PC-9 (cell line): Measurements from ENCODE around the gene GPS1. TPM values are rescaled to one million over a fixed set of nuclear protein-coding genes. Genes with fewer than 3 reads are reported as not detected.

Experiments used
- BruUV-seq: library from RNA; stranded (reverse); fragments of 400-500 nt; replicated peaks from 2 replicates; lab custom pipeline; 2021; lab: Mats Ljungman, UMichigan
- CTCF ChIA-PET: fragments of 300-600 bp; sonication (Branson Sonifier 250); formaldehyde crosslinking; loops from one replicate; lab custom pipeline; 2022; ENCODE audit warnings: antibody characterized with exemption; lab: Charles Lee
- POLR2A ChIA-PET: fragments of 300-600 bp; sonication (Branson Sonifier 250); formaldehyde crosslinking; loops from one replicate; lab custom pipeline; 2022; ENCODE audit warnings: antibody characterized with exemption; ENCODE audit not compliant: unreplicated experiment; lab: Charles Lee
- DNase-seq, 2 experiments: peaks; one replicate each; pipeline versions ENCODE4 v3.0.0 to v3.0.0-alpha.2; 2015 to 2022; ENCODE audit warnings: mixed read lengths in 1 of 2
- H2AFZ ChIP-seq: fragments of 200-600 bp; sonication (generic); 2 replicates; pipeline ENCODE4 v1.8.1; 2017; ENCODE audit warnings: antibody characterized with exemption
- H3F3A ChIP-seq: fragments of 200-600 bp; sonication (generic); 2 replicates; pipeline ENCODE4 v1.8.1; 2017; ENCODE audit warnings: antibody characterized with exemption, mild to moderate bottlenecking, low read depth; ENCODE audit not compliant: insufficient read depth
- H3K27ac ChIP-seq: fragments of 200-600 bp; sonication (generic); 2 replicates; pipeline ENCODE4 v1.6.1; 2016; ENCODE audit warnings: mixed run types
- H3K27me3 ChIP-seq: fragments of 200-600 bp; sonication (generic); 2 replicates; pipeline ENCODE4 v1.6.1; 2016; ENCODE audit warnings: low read depth, mixed run types; ENCODE audit not compliant: insufficient read depth
- H3K36me3 ChIP-seq: fragments of 200-600 bp; sonication (generic); 2 replicates; pipeline ENCODE4 v1.6.1; 2016; ENCODE audit warnings: low read depth, mixed run types
- H3K4me1 ChIP-seq: fragments of 200-600 bp; sonication (generic); replicated peaks from 2 replicates; pipeline ENCODE4 v1.6.1; 2016; ENCODE audit warnings: mixed run types; ENCODE audit not compliant: insufficient read depth
- H3K4me2 ChIP-seq: fragments of 200-600 bp; sonication (generic); 2 replicates; pipeline ENCODE4 v1.6.1; 2017; ENCODE audit warnings: mixed run types
- H3K4me3 ChIP-seq: fragments of 200-600 bp; sonication (generic); 2 replicates; pipeline ENCODE4 v1.6.1; 2016; ENCODE audit warnings: mixed run types
- H3K79me2 ChIP-seq: fragments of 200-600 bp; sonication (generic); 2 replicates; pipeline ENCODE4 v1.6.1; 2017; ENCODE audit warnings: low read depth, mixed run types
- H3K9me2 ChIP-seq: fragments of 200-600 bp; sonication (generic); 2 replicates; pipeline ENCODE4 v1.8.1; 2017; ENCODE audit warnings: mild to moderate bottlenecking; ENCODE audit not compliant: insufficient read depth
- H3K9me3 ChIP-seq: fragments of 200-600 bp; sonication (generic); 2 replicates; pipeline ENCODE4 v1.8.1; 2016; ENCODE audit warnings: low read depth; ENCODE audit not compliant: insufficient read depth
- H4K20me1 ChIP-seq: fragments of 200-600 bp; sonication (generic); 2 replicates; pipeline ENCODE4 v1.8.1; 2017; ENCODE audit not compliant: insufficient read depth
- CTCF ChIP-seq: fragments of 200-600 bp; sonication (generic); conservative IDR thresholded peaks from 2 replicates; pipeline ENCODE4 v1.6.1; 2017; ENCODE audit warnings: mixed run types, antibody characterized with exemption, mild to moderate bottlenecking, moderate library complexity
- EZH2 ChIP-seq: fragments of 200-600 bp; sonication (generic); IDR thresholded peaks from 2 replicates; pipeline ENCODE4 v1.8.0; 2017; ENCODE audit warnings: antibody characterized with exemption, low read depth
- intact Hi-C: fragments of 100-400 bp; cut with micrococcal nuclease; formaldehyde crosslinking; loops from one replicate; pipeline ENCODE4 v1.10.0; 2022; ENCODE audit not compliant: unreplicated experiment
- total RNA-seq: library from RNA; stranded (reverse); gene quantifications from 2 replicates; pipeline ENCODE4 v1.2.3, GENCODE V29; 2021

GPS1 gene
- total RNA-seq, 1 experiment from 2014 or later, result 121 TPM

GRCh38 chr17:82097919-82098168 lies 46.1 kb downstream of the GPS1 start:
- ChIA-PET POLR2A (interaction anchor here (0.6 to 0.8 kb wide), 2 partner anchors 15 to 630 kb away, joined by 3 to 12 read pairs; no protein-coding TSS in a partner anchor), CTCF (interaction anchor here (1.5 kb wide), 1 partner anchor 60 kb away, joined by 3 read pairs; the partner anchor contains the start of gene DCXR)
- H3K27me3 ChIP-seq, result no peaks in the 10 kb centered on the region
- H4K20me1 ChIP-seq, result peaks cover 32% of the 10 kb centered on the region
- H3K4me1 ChIP-seq, result peaks cover 36% of the 10 kb centered on the region
- peak overlapping the region; percentile 39; the same call in 1 of the 2 replicates for H3K27ac ChIP-seq
- intact Hi-C loops, result loop anchor here (1.0 to 5.0 kb wide), 3 partner anchors 8 to 75 kb away; partner anchors contain the start of genes DCXR and LRRC45
- peaks cover 21% of the 10 kb centered on the region for H3F3A ChIP-seq
- peak overlapping the region; percentile 67; the same call in 1 of the 2 replicates for H3K4me3 ChIP-seq
- TF ChIP-seq CTCF, result no peak
- TF ChIP-seq EZH2, result no peak
- no peak overlapping the region for H2AFZ ChIP-seq
- BruUV-seq, result no TSS peak
- peaks cover 41% of the 10 kb centered on the region for H3K79me2 ChIP-seq
- DNase-seq, result no peak
- H3K36me3 ChIP-seq, result no peaks in the 10 kb centered on the region
- no peaks in the 10 kb centered on the region for H3K9me3 ChIP-seq
- no peaks in the 10 kb centered on the region for H3K9me2 ChIP-seq
- peak overlapping the region; percentile 91; the same call in 1 of the 2 replicates for H3K4me2 ChIP-seq

- POLR2A ChIA-PET, result interaction anchor here (0.6 to 0.8 kb wide), 6 partner anchors 15 to 630 kb away, joined by 3 to 12 read pairs (median 3); no protein-coding TSS in a partner anchor
- H3K4me1 ChIP-seq, result peaks cover 41% of the 10 kb centered on the region
Measured at GRCh38 chr17:82098169-82098938, 46.7 kb downstream of the GPS1 start, which contains the start of gene FASN. FASN (minus strand) TSS chr17:82098236; CDS start chr17:82096445, 1,791 bp downstream.

More at GRCh38 chr17:82098169-82098938, 46.7 kb downstream of the GPS1 start, which contains the start of gene FASN:
- Histone ChIP-seq H3K4me3 (peak within 1 kb of the TSS; percentile 67), H3K79me2 (peaks cover 39% of the 10 kb centered on the region), H3F3A (peaks cover 21% of the 10 kb centered on the region), H3K9me2 (no peaks in the 10 kb centered on the region), H3K36me3 (no peaks in the 10 kb centered on the region), H3K4me2 (peak within 1 kb of the TSS; percentile 91), H3K27ac (peak within 1 kb of the TSS; percentile 88), H3K9me3 (no peaks in the 10 kb centered on the region), H4K20me1 (peaks cover 27% of the 10 kb centered on the region), H2AFZ (no peak within 1 kb of the TSS; the same call in 1 of the 2 replicates), H3K27me3 (no peaks in the 10 kb centered on the region)
- intact Hi-C loops, result loop anchor here (1.0 to 5.0 kb wide), 3 partner anchors 8 to 75 kb away; partner anchors contain the start of genes DCXR and LRRC45
- peak; percentile 73 to 98 for DNase-seq
- CTCF ChIA-PET, result interaction anchor here (1.5 kb wide), 1 partner anchor 61 kb away, joined by 3 read pairs; the partner anchor contains the start of gene DCXR
- TF ChIP-seq EZH2, result no peak
- no peak; the same call in 1 of the 2 replicates for TF ChIP-seq CTCF
- BruUV-seq, result no TSS peak
